ENCODE data around the gene SYNPO.

SYNPO gene

GRCh38 chr5:150694612-150695011 is 54.2 kb downstream of the SYNPO start:
- DNase-seq (ENCODE audit: low read depth) = no peak

- no peak for DNase-seq (ENCODE audit: low read depth)
These were observed 59.8 kb downstream of the SYNPO start for GRCh38 chr5:150700246-150700593.

GRCh38 chr5:150700594-150701377 is 60.3 kb downstream of the SYNPO start, which contains the start of gene RBM22:
RBM22 (minus strand) TSS chr5:150701062; CDS start chr5:150700985, 77 bp downstream.
- peak; percentile 79 for DNase-seq (ENCODE audit: low read depth)

- DNase-seq (ENCODE audit: low read depth) = no peak
These were observed 63.3 kb downstream of the SYNPO start for GRCh38 chr5:150703762-150704161.

- no peak for DNase-seq (ENCODE audit: low read depth)
These were observed 66.4 kb downstream of the SYNPO start for GRCh38 chr5:150706776-150707390.

Data from stimulated activated CD8-positive, alpha-beta memory T cell treated with anti-CD3 and anti-CD28 coated beads, Interleukin-15, amount 100 ng/mL, for 24 hours (primary cell).